ENCODE results near the gene TGFBR1.

The TGFBR1 gene

GRCh38 chr9:99140685-99141314, 35.9 kb downstream of the TGFBR1 start:
- peak; percentile 86 for FAIRE-seq
- no peak for DNase-seq (ENCODE audit: insufficient read length, low spot score)
- no peak for TF ChIP-seq SPI1 (IDR thresholded peaks at IDR 0.05; ENCODE audit: low read depth, low read length)
- TF ChIP-seq PAX5 (IDR thresholded peaks at IDR 0.05; ENCODE audit: insufficient read depth, low read length, severe bottlenecking) = no peak
- TF ChIP-seq POLR2AphosphoS5 (IDR thresholded peaks at IDR 0.05; ENCODE audit: low read depth, low read length) = no peak
- TF ChIP-seq TAF1 (IDR thresholded peaks at IDR 0.05; ENCODE audit: low read depth, low read length) = no peak
- no peak for TF ChIP-seq POLR2A (IDR thresholded peaks at IDR 0.05; ENCODE audit: low read depth, low read length)
- no peak for TF ChIP-seq POU2F2 (IDR thresholded peaks at IDR 0.05; ENCODE audit: low read depth, low read length)

- TF ChIP-seq TAF1 (IDR thresholded peaks at IDR 0.05; ENCODE audit: low read depth, low read length) = no peak
- FAIRE-seq = no peak
Measured at GRCh38 chr9:99141849-99142248, 36.9 kb downstream of the TGFBR1 start.

GRCh38 chr9:99142275-99142674, 37.4 kb downstream of the TGFBR1 start:
- DNase-seq (ENCODE audit: insufficient read length, low spot score) = no peak
- TF ChIP-seq TAF1 (IDR thresholded peaks at IDR 0.05; ENCODE audit: low read depth, low read length) = no peak
- no peak for TF ChIP-seq POLR2AphosphoS5 (IDR thresholded peaks at IDR 0.05; ENCODE audit: low read depth, low read length)
- no peak for TF ChIP-seq SPI1 (IDR thresholded peaks at IDR 0.05; ENCODE audit: low read depth, low read length)
- no peak for TF ChIP-seq PAX5 (IDR thresholded peaks at IDR 0.05; ENCODE audit: insufficient read depth, low read length, severe bottlenecking)
- no peak for TF ChIP-seq POU2F2 (IDR thresholded peaks at IDR 0.05; ENCODE audit: low read depth, low read length)
- TF ChIP-seq POLR2A (IDR thresholded peaks at IDR 0.05; ENCODE audit: low read depth, low read length) = no peak
- FAIRE-seq = no peak

More at GRCh38 chr9:99141849-99142248, 36.9 kb downstream of the TGFBR1 start:
- DNase-seq (ENCODE audit: insufficient read length, low spot score) = no peak

DNA sequence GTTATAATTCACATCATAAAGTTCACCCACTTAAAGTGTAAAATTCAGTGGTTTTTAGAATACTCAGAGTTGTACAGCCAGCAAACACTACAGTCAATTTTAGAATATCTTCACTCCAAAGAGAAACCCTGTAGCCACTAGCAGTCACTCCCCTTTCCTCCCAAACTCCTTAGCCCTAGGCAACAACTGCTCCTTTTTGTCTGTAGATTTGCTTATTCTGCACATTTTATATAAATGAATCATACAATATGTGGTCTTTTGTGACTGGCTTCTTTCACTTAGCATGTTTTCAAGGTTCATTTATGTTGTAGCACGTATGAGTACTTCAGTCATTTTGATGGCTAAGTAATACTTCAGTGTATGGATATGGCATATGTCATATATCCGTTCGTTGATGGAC, 38.7 kb downstream of the TGFBR1 start:
- TF ChIP-seq POU2F2 (IDR thresholded peaks at IDR 0.05; ENCODE audit: low read depth, low read length) (no peak), SPI1 (IDR thresholded peaks at IDR 0.05; ENCODE audit: low read depth, low read length) (no peak), POLR2A (IDR thresholded peaks at IDR 0.05; ENCODE audit: low read depth, low read length) (no peak), POLR2AphosphoS5 (IDR thresholded peaks at IDR 0.05; ENCODE audit: low read depth, low read length) (no peak), TAF1 (IDR thresholded peaks at IDR 0.05; ENCODE audit: low read depth, low read length) (no peak), PAX5 (IDR thresholded peaks at IDR 0.05; ENCODE audit: insufficient read depth, low read length, severe bottlenecking) (no peak)
- DNase-seq (ENCODE audit: insufficient read length, low spot score) = no peak
- FAIRE-seq = no peak

DNA sequence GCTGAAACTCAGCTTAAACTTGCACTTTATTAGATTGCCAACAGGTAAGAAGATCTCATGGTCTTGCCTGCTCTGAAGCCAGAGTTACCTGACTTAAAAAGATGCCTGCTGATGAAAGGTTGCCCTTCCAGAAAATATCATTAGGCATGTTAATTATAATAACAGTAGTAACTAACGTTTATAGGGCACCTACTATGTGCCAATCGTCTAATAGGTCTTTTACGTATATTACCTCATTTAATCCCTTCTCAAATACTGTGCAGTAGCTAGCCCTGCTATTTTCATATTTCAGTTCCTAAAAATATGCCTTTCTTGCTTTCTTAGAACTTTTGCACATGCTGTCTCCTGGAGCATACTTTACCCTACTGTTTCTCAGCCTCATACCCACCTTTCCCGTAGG, 40.1 kb downstream of the TGFBR1 start:
- FAIRE-seq (no peak), DNase-seq (ENCODE audit: insufficient read length, low spot score) (no peak)
- TF ChIP-seq PAX5 (IDR thresholded peaks at IDR 0.05; ENCODE audit: insufficient read depth, low read length, severe bottlenecking) (no peak), TAF1 (IDR thresholded peaks at IDR 0.05; ENCODE audit: low read depth, low read length) (no peak), POLR2AphosphoS5 (IDR thresholded peaks at IDR 0.05; ENCODE audit: low read depth, low read length) (no peak), POLR2A (IDR thresholded peaks at IDR 0.05; ENCODE audit: low read depth, low read length) (no peak), POU2F2 (IDR thresholded peaks at IDR 0.05; ENCODE audit: low read depth, low read length) (no peak), SPI1 (IDR thresholded peaks at IDR 0.05; ENCODE audit: low read depth, low read length) (no peak)

GRCh38 chr9:99146574-99146973, 41.7 kb downstream of the TGFBR1 start:
- no peak for FAIRE-seq

GRCh38 chr9:99147177-99147576, 42.3 kb downstream of the TGFBR1 start:
- FAIRE-seq = no peak
- TF ChIP-seq PAX5 (IDR thresholded peaks at IDR 0.05; ENCODE audit: insufficient read depth, low read length, severe bottlenecking) = no peak
- no peak for TF ChIP-seq POLR2AphosphoS5 (IDR thresholded peaks at IDR 0.05; ENCODE audit: low read depth, low read length)
- TF ChIP-seq TAF1 (IDR thresholded peaks at IDR 0.05; ENCODE audit: low read depth, low read length) = no peak
- TF ChIP-seq POU2F2 (IDR thresholded peaks at IDR 0.05; ENCODE audit: low read depth, low read length) = no peak
- no peak for TF ChIP-seq POLR2A (IDR thresholded peaks at IDR 0.05; ENCODE audit: low read depth, low read length)
- TF ChIP-seq SPI1 (IDR thresholded peaks at IDR 0.05; ENCODE audit: low read depth, low read length) = no peak
- DNase-seq (ENCODE audit: insufficient read length, low spot score) = no peak

More at GRCh38 chr9:99146574-99146973, 41.7 kb downstream of the TGFBR1 start:
- DNase-seq (ENCODE audit: insufficient read length, low spot score) = no peak
- TF ChIP-seq SPI1 (IDR thresholded peaks at IDR 0.05; ENCODE audit: low read depth, low read length) (no peak), POLR2AphosphoS5 (IDR thresholded peaks at IDR 0.05; ENCODE audit: low read depth, low read length) (no peak), POU2F2 (IDR thresholded peaks at IDR 0.05; ENCODE audit: low read depth, low read length) (no peak), TAF1 (IDR thresholded peaks at IDR 0.05; ENCODE audit: low read depth, low read length) (no peak), PAX5 (IDR thresholded peaks at IDR 0.05; ENCODE audit: insufficient read depth, low read length, severe bottlenecking) (no peak), POLR2A (IDR thresholded peaks at IDR 0.05; ENCODE audit: low read depth, low read length) (no peak)

DNA sequence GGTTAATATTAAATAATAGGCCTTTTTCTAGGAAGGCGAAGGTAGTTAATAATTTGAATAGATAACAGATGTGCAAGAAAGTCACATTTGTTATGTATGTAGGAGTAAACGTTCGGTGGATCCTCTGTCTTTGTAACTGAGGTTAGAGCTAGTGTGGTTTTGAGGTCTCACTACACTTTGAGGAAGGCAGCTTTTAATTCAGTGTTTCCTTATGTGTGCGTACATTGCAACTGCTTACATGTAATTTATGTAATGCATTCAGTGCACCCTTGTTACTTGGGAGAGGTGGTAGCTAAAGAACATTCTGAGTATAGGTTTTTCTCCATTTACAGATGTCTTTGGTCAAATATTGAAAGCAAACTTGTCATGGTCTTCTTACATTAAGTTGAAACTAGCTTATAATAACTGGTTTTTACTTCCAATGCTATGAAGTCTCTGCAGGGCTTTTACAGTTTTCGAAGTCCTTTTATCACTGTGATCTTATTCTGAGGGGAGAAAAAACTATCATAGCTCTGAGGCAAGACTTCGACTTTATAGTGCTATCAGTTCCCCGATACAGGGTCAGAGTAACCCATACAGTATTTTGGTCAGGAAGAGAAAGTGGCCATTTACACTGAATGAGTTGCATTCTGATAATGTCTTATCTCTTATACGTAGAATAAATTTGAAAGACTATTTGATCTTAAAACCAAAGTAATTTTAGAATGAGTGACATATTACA, 45.7 kb downstream of the TGFBR1 start:
- FAIRE-seq = peak; percentile 63
- no peak for TF ChIP-seq POLR2A (IDR thresholded peaks at IDR 0.05; ENCODE audit: low read depth, low read length)
- no peak for TF ChIP-seq TAF1 (IDR thresholded peaks at IDR 0.05; ENCODE audit: low read depth, low read length)
- no peak for TF ChIP-seq SPI1 (IDR thresholded peaks at IDR 0.05; ENCODE audit: low read depth, low read length)
- TF ChIP-seq POLR2AphosphoS5 (IDR thresholded peaks at IDR 0.05; ENCODE audit: low read depth, low read length) = no peak
- no peak for TF ChIP-seq POU2F2 (IDR thresholded peaks at IDR 0.05; ENCODE audit: low read depth, low read length)
- DNase-seq (ENCODE audit: insufficient read length, low spot score) = no peak

- DNase-seq (ENCODE audit: insufficient read length, low spot score) (no peak), FAIRE-seq (no peak)
- peak; percentile 27; the same call in 1 of the 2 replicates for TF ChIP-seq POLR2AphosphoS5 (IDR thresholded peaks at IDR 0.05; ENCODE audit: low read depth, low read length)
- no peak for TF ChIP-seq POLR2A (IDR thresholded peaks at IDR 0.05; ENCODE audit: low read depth, low read length)
- TF ChIP-seq PAX5 (IDR thresholded peaks at IDR 0.05; ENCODE audit: insufficient read depth, low read length, severe bottlenecking) = no peak
Measured at GRCh38 chr9:99154356-99154755, 49.4 kb downstream of the TGFBR1 start.

GRCh38 chr9:99155736-99156135, 50.8 kb downstream of the TGFBR1 start:
- DNase-seq (ENCODE audit: insufficient read length, low spot score) (no peak), FAIRE-seq (no peak)
- no peak for TF ChIP-seq SPI1 (IDR thresholded peaks at IDR 0.05; ENCODE audit: low read depth, low read length)
- TF ChIP-seq POLR2A (IDR thresholded peaks at IDR 0.05; ENCODE audit: low read depth, low read length) = no peak
- TF ChIP-seq TAF1 (IDR thresholded peaks at IDR 0.05; ENCODE audit: low read depth, low read length) = no peak
- no peak for TF ChIP-seq PAX5 (IDR thresholded peaks at IDR 0.05; ENCODE audit: insufficient read depth, low read length, severe bottlenecking)
- no peak for TF ChIP-seq POU2F2 (IDR thresholded peaks at IDR 0.05; ENCODE audit: low read depth, low read length)
- TF ChIP-seq POLR2AphosphoS5 (IDR thresholded peaks at IDR 0.05; ENCODE audit: low read depth, low read length) = no peak
